Measurements from ENCODE around the gene SLC16A6.

GRCh38 chr17:68297195-68297594 is 6.3 kb upstream of the SLC16A6 start:
- TF ChIP-seq CTCF (conservative IDR thresholded peaks at IDR 0.05; ENCODE audit: low read depth, low read length) (no peak), EZH2 (IDR thresholded peaks at IDR 0.05; ENCODE audit: low read length, unreplicated experiment) (no peak)

All from PC-3 (cell line).